Suprapubic skin (tissue), 3 donors: ENCODE results near the gene COL19A1.

ENCODE experiments used
- EP300 ChIP-seq: sonication (generic); formaldehyde crosslinking; IDR thresholded peaks from one replicate; pipeline ENCODE4 v1.6.1; 2017; ENCODE audit warnings: antibody characterized with exemption
- POLR2A ChIP-seq, 2 donors: fragments of 450-650 bp; IDR thresholded peaks; one replicate each; pipeline ENCODE4 v1.6.1; 2017; ENCODE audit warnings: antibody characterized with exemption in 2 of 2, mild to moderate bottlenecking in 2 of 2, moderate library complexity in 2 of 2
- TF ChIP-seq, protein P1 (sequence below), 2 donors: fragments of 200-600 bp in 1 of 2; fragments of 450-650 bp in 1 of 2; sonication (generic) in 1 of 2; IDR thresholded peaks; one replicate each; pipeline ENCODE4 v1.5.1; 2016 to 2019; ENCODE audit warnings: antibody characterized with exemption in 2 of 2, mild to moderate bottlenecking in 1 of 2, moderate library complexity in 1 of 2

- TF ChIP-seq, protein P1, sequence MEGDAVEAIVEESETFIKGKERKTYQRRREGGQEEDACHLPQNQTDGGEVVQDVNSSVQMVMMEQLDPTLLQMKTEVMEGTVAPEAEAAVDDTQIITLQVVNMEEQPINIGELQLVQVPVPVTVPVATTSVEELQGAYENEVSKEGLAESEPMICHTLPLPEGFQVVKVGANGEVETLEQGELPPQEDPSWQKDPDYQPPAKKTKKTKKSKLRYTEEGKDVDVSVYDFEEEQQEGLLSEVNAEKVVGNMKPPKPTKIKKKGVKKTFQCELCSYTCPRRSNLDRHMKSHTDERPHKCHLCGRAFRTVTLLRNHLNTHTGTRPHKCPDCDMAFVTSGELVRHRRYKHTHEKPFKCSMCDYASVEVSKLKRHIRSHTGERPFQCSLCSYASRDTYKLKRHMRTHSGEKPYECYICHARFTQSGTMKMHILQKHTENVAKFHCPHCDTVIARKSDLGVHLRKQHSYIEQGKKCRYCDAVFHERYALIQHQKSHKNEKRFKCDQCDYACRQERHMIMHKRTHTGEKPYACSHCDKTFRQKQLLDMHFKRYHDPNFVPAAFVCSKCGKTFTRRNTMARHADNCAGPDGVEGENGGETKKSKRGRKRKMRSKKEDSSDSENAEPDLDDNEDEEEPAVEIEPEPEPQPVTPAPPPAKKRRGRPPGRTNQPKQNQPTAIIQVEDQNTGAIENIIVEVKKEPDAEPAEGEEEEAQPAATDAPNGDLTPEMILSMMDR (IDR thresholded peaks at IDR 0.05) = no peak
- TF ChIP-seq POLR2A (IDR thresholded peaks at IDR 0.05) = no peak
- no peak for TF ChIP-seq EP300
Observed at GRCh38 chr6:70079241-70079640, 212.9 kb downstream of the COL19A1 start.
